ENCODE results near the gene SMIM7.

The SMIM7 gene

DNA sequence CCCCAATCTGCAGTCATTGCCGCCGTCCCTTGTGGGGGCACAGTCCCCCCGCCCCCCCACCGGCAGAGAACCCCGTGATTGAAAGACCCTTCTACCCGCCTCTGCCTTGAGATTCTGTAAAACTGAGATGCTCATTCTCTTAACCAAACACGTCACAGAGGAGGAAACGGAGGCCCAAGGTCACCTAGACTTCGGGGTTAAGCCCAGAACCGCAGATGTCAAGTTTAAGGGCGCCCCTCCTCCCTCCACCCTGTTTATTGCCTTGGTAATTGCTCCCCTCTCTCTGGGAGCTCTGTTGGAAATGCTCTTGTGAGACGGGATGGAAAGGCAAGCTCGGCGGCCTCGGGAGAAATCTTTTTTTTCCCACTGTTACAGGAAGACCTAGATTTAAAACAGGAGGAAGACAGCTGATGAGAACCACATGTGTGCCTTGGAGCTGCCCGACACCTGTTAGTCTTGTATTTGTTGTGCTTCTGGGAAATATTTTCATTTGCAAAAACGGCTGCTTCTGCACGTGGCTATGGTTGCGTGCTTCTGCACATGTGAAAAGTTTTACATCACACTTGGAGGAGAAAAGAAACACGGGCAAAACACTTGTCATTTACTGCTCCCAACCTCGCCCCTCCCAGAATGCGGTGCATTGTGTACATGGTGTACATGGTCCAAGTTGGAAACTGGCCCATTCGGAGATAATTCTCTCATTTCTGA lies 30.8 kb downstream of the SMIM7 start:
- DNase-seq (ENCODE audit: low spot score) = no peak
- in situ Hi-C loops (cut with MboI; ENCODE audit: low sequenced_read_pairs, unreplicated experiment) = no loop called here
- TF ChIP-seq, protein P1, sequence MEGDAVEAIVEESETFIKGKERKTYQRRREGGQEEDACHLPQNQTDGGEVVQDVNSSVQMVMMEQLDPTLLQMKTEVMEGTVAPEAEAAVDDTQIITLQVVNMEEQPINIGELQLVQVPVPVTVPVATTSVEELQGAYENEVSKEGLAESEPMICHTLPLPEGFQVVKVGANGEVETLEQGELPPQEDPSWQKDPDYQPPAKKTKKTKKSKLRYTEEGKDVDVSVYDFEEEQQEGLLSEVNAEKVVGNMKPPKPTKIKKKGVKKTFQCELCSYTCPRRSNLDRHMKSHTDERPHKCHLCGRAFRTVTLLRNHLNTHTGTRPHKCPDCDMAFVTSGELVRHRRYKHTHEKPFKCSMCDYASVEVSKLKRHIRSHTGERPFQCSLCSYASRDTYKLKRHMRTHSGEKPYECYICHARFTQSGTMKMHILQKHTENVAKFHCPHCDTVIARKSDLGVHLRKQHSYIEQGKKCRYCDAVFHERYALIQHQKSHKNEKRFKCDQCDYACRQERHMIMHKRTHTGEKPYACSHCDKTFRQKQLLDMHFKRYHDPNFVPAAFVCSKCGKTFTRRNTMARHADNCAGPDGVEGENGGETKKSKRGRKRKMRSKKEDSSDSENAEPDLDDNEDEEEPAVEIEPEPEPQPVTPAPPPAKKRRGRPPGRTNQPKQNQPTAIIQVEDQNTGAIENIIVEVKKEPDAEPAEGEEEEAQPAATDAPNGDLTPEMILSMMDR (IDR thresholded peaks at IDR 0.05; ENCODE audit: borderline replicate concordance, control extremely low read depth, extremely low read depth, insufficient read depth, missing control alignments) = no peak

DNA sequence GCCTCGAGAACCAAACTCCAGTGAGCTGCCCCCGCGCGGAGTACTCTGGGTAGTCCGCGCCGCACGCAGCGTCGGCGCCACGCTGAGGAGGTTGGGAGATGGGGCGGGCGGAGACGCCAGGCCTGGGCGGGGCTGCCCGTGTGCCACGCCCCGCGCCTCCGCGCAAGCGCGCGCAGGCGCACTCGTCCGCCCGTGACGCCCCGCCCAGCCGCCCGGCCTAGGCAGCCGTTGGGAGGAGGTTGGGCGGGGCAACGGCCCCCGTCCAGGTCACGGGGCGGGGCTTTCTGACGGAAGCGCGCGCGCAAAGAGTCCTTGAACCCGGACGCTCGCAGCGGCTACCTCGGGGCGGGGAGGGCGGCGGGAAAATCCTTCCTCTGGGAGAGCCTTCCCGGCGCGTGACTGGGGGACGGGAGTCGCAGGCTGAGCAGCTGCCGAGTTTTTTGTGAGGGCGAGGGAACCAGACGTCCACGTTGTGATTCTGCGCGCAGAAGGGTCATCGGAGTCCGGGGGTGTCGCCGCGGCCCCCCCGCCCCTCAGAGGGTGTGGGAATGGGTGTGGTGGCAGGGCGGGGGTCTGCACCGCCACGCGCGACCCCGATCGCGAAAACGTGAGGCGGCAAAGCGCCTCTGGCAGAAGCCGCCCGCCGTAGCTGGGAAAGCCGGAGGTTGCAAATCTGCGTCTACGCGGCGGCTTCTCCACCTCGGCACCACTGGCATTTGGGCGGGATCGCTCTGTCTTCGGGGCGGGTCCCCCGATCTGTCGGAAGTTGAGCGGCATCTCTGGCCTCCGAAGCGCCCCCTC lies 31.6 kb downstream of the SMIM7 start, which contains the start of gene MED26:
MED26 (minus strand) TSS at position 22 of the 801 bp plus-strand sequence. CDS start 261 bp downstream, outside the sequence.
- DNase-seq (ENCODE audit: low spot score) = peak; percentile 99
- TF ChIP-seq, protein P1 (IDR thresholded peaks at IDR 0.05; ENCODE audit: borderline replicate concordance, control extremely low read depth, extremely low read depth, insufficient read depth, missing control alignments) = no peak
- in situ Hi-C loops (cut with MboI; ENCODE audit: low sequenced_read_pairs, unreplicated experiment) = no loop called here

DNA sequence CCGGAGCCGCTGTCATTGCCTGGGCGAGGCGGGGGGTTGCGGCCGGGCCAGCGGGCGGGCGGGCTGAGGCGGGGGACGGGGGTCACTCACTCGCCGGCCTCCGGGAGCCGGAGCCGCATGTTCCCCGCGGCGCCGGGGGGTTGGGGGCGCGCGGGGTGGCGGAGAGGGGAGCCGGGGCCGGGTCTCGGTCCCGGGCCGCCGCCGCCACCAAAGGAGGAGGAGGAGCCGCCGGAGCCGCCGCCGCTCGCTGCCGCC lies 32.1 kb downstream of the SMIM7 start:
- in situ Hi-C loops (cut with MboI; ENCODE audit: low sequenced_read_pairs, unreplicated experiment) = no loop called here
- TF ChIP-seq, protein P1 (IDR thresholded peaks at IDR 0.05; ENCODE audit: borderline replicate concordance, control extremely low read depth, extremely low read depth, insufficient read depth, missing control alignments) = no peak
- no peak for DNase-seq (ENCODE audit: low spot score)

DNA sequence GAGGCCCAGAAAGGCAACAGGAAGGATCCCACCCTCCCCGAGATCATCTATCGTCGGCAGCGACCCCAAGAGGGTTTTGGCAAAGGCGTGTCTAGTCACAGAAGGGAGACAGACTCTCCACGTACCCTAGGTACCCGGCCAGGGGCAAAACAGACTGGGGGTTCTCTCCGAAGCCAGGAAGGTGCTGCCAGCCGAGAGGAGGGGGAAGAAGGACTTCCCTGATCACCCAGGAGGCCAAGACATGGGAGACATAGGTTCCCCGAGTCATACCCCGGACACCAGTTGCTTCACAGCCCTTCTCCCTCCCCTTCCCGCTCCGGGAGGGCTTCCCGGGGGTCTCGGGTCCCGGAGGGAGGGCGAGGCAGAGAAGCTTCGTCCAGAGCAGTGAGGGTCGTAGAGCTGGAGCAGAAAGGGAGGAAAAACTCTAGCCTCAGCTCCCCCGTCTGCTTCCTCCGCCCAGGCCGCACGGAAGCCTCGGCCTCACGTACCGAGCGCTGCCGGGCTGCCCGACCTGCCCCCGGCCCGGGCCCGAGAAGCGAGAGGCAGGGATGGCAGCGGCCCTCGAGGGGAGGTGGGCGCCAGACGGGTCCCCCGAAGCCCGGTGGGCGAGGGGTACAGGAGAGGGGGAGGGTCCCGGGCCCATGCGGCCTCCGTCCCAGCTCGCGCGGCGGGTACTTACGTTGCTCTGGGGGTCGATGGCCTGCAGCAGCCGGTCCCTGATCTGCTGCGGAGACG lies 32.6 kb downstream of the SMIM7 start:
- no peak for DNase-seq (ENCODE audit: low spot score)
- in situ Hi-C loops (cut with MboI; ENCODE audit: low sequenced_read_pairs, unreplicated experiment) = no loop called here
- TF ChIP-seq, protein P1 (IDR thresholded peaks at IDR 0.05; ENCODE audit: borderline replicate concordance, control extremely low read depth, extremely low read depth, insufficient read depth, missing control alignments) = no peak

DNA sequence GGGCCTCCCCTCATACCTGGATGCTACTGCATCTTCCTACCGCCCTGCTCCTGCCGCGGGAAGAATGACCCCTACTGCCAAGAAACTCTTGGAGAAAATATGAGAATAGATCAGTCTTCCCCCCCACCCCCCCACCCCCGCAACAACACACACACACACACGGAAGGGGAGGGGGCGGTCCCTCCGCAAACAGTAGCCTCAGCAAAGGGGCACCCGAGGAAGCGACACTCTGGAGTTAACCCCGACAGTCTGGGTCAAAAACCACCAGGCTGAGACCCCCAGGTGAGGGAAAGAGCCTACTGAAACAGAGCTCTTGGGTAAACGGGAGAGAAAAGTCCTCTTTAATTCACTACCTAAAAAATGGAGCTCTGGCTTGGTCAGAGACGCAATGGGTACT lies 33.1 kb downstream of the SMIM7 start:
- TF ChIP-seq, protein P1 (IDR thresholded peaks at IDR 0.05; ENCODE audit: borderline replicate concordance, control extremely low read depth, extremely low read depth, insufficient read depth, missing control alignments) = no peak
- in situ Hi-C loops (cut with MboI; ENCODE audit: low sequenced_read_pairs, unreplicated experiment) = no loop called here

DNA sequence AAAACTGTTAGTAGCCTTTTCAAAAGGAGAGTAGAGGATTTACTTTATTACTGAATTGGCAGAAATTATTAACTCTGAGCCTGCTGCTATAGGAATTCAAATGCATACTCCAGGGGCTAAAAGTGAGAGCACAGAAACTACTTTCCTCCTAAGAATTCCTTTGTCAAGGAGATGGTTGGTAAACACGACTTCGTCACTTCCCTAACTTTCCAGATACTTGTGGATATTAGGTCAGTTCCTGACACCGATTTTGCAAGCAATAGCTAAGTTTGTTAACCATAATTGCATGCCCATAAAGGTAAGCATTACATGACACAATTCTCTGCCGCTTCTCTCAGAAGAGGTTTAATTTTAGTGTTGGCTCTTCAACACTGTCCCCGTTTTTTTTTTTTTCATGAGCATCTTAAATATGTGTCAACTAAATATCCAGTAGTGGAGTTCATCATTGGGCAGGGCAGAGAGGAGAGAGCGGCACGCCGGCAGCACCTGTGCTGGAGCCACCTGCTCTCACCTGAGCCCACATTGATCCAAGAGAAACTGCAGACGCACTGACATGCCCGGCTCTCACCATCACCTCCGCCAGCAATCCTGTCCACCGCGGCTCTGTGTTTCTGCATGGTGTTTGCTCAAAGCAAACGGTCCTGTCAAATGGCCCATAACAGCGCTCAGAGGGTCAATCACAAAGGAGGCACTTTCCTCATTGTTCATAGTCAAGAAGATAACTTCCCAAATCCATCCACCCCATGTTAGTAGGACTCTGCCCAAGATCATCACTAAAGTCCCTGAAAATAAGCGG lies 34.6 kb downstream of the SMIM7 start:
- DNase-seq (ENCODE audit: low spot score) = no peak
- in situ Hi-C loops (cut with MboI; ENCODE audit: low sequenced_read_pairs, unreplicated experiment) = no loop called here
- TF ChIP-seq, protein P1 (IDR thresholded peaks at IDR 0.05; ENCODE audit: borderline replicate concordance, control extremely low read depth, extremely low read depth, insufficient read depth, missing control alignments) = no peak

More for the DNA sequence above, 33.1 kb downstream of the SMIM7 start:
- no peak for DNase-seq (ENCODE audit: low spot score)

Measured in GM13976 (cell line).